HEK293T (cell line): Measurements from ENCODE around the gene SPEG.

Experiments
- ARNT ChIP-seq: fragments of 450-650 bp; IDR thresholded peaks from 2 replicates; pipeline ENCODE4 v1.6.1; 2017; ENCODE audit warnings: mild to moderate bottlenecking
- FOXK2 ChIP-seq: fragments of 450-650 bp; IDR thresholded peaks from 2 replicates; pipeline ENCODE4 v1.6.1; 2016; ENCODE audit warnings: mild to moderate bottlenecking
- L3MBTL2 ChIP-seq: fragments of 450-650 bp; conservative IDR thresholded peaks from 2 replicates; pipeline ENCODE4 v1.6.1; 2016; ENCODE audit warnings: mild to moderate bottlenecking
- TARDBP ChIP-seq: fragments of 450-650 bp; IDR thresholded peaks from 2 replicates; pipeline ENCODE4 v1.6.1; 2016

GRCh38 chr2:219538504-219538951, 103.9 kb downstream of the SPEG start:
- TF ChIP-seq ARNT (no peak), FOXK2 (no peak), TARDBP (no peak), L3MBTL2 (no peak)
